Neural cell (in vitro differentiated cells): ENCODE measurements around the gene EID2.

ENCODE experiments used
- EZH2 ChIP-seq: fragments of 200-600, 300-800 bp; shearing (Covaris generic), sonication (generic); IDR thresholded peaks from 2 replicates; pipeline ENCODE4 v1.6.1; 2014; ENCODE audit warnings: antibody characterized with exemption, low read length, borderline replicate concordance, mild to moderate bottlenecking; ENCODE audit not compliant: insufficient read depth, poor library complexity, severe bottlenecking
- MXI1 ChIP-seq: fragments of 450-650 bp; conservative IDR thresholded peaks from 2 replicates; pipeline ENCODE4 v1.6.1; 2014; ENCODE audit warnings: antibody characterized with exemption, mild to moderate bottlenecking; ENCODE audit not compliant: poor library complexity, severe bottlenecking
- POLR2AphosphoS5 ChIP-seq: IDR thresholded peaks from 2 replicates; pipeline ENCODE4 v1.6.1; 2012
- TAF1 ChIP-seq: IDR thresholded peaks from 2 replicates; pipeline ENCODE4 v1.6.1; 2012; ENCODE audit warnings: low read depth
- TF ChIP-seq, protein P1 (sequence below): fragments of 450-650 bp; IDR thresholded peaks from 2 replicates; pipeline ENCODE4 v1.5.1; 2014; ENCODE audit warnings: antibody characterized with exemption, mild to moderate bottlenecking, moderate library complexity; ENCODE audit not compliant: poor library complexity, severe bottlenecking
- TF ChIP-seq, protein P2 (sequence below): IDR thresholded peaks from 2 replicates; pipeline ENCODE4 v1.6.1; 2012; ENCODE audit warnings: borderline replicate concordance

DNA sequence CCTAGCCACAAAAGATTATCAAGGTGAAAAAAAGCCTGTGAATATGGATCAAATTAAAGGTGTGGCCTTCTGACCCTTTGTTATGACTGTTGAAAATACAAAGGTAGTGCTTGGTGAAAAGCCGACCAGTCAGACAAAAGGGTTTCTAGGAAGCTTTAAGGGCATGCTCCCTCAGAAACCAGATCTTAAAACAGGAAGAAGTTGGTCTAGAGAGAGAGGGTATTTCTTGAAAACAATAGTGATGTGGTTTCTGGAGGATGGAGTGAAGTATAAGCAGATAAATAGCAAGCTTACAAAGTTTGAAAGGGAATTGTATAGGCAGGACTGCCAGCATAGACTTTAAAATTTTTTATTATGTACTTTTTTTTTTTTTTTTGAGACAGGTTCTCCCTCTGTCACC is 5.0 kb upstream of the EID2 start:
- TF ChIP-seq, protein P1, sequence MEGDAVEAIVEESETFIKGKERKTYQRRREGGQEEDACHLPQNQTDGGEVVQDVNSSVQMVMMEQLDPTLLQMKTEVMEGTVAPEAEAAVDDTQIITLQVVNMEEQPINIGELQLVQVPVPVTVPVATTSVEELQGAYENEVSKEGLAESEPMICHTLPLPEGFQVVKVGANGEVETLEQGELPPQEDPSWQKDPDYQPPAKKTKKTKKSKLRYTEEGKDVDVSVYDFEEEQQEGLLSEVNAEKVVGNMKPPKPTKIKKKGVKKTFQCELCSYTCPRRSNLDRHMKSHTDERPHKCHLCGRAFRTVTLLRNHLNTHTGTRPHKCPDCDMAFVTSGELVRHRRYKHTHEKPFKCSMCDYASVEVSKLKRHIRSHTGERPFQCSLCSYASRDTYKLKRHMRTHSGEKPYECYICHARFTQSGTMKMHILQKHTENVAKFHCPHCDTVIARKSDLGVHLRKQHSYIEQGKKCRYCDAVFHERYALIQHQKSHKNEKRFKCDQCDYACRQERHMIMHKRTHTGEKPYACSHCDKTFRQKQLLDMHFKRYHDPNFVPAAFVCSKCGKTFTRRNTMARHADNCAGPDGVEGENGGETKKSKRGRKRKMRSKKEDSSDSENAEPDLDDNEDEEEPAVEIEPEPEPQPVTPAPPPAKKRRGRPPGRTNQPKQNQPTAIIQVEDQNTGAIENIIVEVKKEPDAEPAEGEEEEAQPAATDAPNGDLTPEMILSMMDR, result no peak
- TF ChIP-seq POLR2AphosphoS5 (no peak), EZH2 (no peak), TAF1 (no peak), MXI1 (no peak)
- TF ChIP-seq, protein P2, sequence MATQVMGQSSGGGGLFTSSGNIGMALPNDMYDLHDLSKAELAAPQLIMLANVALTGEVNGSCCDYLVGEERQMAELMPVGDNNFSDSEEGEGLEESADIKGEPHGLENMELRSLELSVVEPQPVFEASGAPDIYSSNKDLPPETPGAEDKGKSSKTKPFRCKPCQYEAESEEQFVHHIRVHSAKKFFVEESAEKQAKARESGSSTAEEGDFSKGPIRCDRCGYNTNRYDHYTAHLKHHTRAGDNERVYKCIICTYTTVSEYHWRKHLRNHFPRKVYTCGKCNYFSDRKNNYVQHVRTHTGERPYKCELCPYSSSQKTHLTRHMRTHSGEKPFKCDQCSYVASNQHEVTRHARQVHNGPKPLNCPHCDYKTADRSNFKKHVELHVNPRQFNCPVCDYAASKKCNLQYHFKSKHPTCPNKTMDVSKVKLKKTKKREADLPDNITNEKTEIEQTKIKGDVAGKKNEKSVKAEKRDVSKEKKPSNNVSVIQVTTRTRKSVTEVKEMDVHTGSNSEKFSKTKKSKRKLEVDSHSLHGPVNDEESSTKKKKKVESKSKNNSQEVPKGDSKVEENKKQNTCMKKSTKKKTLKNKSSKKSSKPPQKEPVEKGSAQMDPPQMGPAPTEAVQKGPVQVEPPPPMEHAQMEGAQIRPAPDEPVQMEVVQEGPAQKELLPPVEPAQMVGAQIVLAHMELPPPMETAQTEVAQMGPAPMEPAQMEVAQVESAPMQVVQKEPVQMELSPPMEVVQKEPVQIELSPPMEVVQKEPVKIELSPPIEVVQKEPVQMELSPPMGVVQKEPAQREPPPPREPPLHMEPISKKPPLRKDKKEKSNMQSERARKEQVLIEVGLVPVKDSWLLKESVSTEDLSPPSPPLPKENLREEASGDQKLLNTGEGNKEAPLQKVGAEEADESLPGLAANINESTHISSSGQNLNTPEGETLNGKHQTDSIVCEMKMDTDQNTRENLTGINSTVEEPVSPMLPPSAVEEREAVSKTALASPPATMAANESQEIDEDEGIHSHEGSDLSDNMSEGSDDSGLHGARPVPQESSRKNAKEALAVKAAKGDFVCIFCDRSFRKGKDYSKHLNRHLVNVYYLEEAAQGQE, result no peak
